Left hindlimb (tissue), 1 donor: ENCODE data around the gene CNIH2.
"Not testable (repeated sequence)": the region's sequence is repeated elsewhere in the genome, so short reads cannot be mapped to it uniquely, and the experiment has no call there.

Source experiments
- DNase-seq: peaks from one replicate; pipeline ENCODE4 v3.0.0-alpha.2; 2018

CNIH2 gene

GRCh38 chr11:66259956-66260355 lies 18.0 kb upstream of the CNIH2 start:
- no peak for DNase-seq

DNA sequence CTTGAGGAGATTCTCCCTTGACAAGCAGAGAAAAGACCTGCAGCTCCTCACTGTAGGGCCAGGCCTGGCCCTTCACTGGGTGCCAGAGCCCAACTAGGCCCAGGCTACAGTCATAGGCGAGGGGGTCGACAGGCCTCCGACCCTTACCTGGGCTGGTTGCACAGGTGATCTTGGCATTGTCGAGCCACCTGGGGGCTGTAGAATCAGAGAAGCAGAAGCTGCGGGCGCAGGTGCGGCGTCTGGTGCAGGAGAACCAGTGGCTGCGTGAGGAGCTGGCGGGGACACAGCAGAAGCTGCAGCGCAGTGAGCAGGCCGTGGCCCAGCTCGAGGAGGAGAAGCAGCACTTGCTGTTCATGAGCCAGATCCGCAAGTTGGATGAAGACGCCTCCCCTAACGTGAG lies 16.4 kb upstream of the CNIH2 start:
- DNase-seq: no peak

GRCh38 chr11:66262191-66262590 lies 15.8 kb upstream of the CNIH2 start:
- DNase-seq: no peak

- no peak for DNase-seq
Measured at GRCh38 chr11:66262696-66263095, 15.3 kb upstream of the CNIH2 start.

DNA sequence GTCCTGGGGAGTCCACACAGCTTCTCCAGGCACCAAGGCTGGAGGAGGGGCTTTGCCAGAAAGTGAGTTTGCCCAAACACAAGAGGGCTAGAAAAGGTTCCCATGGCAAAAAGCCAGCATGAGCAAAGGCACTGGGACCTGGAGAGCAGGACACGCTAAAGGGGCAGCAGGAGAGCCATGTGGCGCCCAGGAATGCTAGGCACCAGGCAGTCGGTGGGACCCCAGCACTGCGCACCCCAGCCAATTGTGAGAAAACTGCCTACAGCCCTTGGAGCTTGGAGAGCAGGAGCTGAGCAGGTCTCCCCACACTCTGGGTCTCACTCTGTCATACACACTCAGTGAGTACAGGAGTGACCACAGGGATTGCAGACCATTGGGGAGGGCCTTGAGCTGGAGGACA lies 14.7 kb upstream of the CNIH2 start:
- DNase-seq: no peak

DNA sequence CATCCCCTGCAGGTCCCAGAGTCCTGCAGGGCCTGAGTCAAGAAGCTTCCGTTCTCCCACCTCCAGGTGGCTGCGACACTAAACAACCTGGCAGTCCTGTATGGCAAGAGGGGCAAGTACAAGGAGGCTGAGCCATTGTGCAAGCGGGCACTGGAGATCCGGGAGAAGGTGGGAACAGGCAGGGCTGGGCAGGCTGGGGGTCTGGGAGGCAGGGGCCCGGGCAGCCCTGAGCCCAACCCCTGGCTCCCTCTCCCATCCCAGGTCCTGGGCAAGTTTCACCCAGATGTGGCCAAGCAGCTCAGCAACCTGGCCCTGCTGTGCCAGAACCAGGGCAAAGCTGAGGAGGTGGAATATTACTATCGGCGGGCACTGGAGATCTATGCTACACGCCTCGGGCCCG lies 14.2 kb upstream of the CNIH2 start:
- DNase-seq: no peak

DNA sequence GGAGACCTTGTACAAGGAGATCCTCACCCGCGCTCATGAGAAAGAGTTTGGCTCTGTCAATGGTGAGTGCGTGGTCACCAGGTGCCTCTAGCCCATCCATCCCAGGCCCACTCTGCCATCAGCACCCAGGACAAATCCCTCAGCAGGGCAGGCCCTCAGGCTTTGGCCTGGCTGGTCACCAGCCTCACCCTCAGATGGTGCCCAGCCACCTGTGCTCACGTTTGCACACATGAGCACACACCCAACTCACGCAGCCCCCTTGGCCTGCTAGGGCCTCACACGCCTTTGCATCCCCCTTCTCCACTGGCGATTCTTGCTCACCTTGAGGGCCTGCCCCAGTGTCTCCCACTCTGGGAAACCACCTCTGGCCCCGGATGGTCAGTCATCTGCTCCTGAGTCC lies 13.6 kb upstream of the CNIH2 start:
- DNase-seq: no peak

GRCh38 chr11:66264914-66265313 lies 13.1 kb upstream of the CNIH2 start:
- no peak for DNase-seq

- no peak for DNase-seq
Measured at GRCh38 chr11:66265531-66266377, 12.2 kb upstream of the CNIH2 start.

- no peak for DNase-seq
Measured at GRCh38 chr11:66266378-66267038, 11.5 kb upstream of the CNIH2 start.

DNA sequence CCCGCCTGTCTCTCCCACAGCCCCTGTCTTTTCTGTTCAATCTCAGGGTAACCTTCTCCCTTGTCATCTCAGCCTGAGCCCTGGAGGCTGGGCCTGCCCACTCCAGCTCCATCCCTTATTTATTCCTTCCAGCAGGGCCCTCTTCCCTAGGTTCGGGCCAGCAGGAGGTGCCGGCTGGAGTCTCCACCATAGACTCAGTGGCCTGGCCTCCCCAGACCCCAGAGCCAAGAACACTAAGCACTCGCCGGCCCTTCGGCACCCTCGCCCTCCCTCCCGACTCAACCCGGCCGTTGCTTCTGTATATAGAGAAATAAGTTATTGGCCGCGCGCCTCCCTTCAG lies 11.0 kb upstream of the CNIH2 start:
- DNase-seq: no peak

DNA sequence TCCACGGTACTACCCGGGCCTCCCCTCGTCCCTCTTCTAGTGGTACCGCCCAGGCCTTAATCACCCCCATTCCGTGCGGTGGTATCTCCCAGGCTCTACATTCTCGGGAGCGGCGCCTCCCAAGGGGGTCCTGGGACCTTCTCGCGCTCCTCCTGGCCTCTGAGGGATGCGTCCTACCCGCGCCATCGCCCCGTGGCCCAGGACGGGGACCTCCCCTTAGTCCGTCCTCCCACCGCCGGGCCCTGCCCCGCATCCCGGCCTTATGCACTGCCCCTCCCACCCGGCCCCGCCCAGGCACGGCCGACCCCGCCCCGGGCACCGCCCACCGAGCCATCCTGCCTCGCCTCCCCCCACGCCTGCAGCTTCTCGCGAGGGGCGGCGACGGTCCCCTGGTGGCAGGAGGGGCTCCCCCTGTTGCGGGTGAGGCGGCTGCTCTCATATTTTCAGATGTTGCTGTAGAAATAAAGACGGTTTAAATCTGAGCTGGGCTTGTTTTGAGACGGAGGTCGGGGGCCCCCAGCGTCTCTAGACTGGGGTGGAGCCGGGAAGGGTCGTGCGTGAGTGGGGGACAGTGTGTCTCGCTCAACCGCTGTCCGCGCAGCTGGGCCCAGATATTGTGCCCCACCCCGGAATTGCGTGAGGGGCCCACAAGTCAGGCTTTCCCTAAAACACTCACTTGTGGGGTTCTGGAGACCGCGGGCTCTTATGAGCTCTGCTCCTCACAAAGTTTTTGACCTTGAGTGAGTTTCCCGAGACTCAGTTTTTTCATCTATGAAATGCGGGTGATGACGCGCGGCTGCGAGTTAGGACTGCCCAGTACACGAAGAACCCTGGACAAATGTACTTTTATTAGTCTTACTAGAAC lies 10.4 kb upstream of the CNIH2 start:
- DNase-seq: peak; percentile 96

- DNase-seq: peak; percentile 100
Measured at GRCh38 chr11:66268244-66268951, 9.6 kb upstream of the CNIH2 start, which contains the start of gene RAB1B. Gene RAB1B (plus strand): TSS chr11:66268639. CDS start chr11:66268680, 41 bp downstream.

DNA sequence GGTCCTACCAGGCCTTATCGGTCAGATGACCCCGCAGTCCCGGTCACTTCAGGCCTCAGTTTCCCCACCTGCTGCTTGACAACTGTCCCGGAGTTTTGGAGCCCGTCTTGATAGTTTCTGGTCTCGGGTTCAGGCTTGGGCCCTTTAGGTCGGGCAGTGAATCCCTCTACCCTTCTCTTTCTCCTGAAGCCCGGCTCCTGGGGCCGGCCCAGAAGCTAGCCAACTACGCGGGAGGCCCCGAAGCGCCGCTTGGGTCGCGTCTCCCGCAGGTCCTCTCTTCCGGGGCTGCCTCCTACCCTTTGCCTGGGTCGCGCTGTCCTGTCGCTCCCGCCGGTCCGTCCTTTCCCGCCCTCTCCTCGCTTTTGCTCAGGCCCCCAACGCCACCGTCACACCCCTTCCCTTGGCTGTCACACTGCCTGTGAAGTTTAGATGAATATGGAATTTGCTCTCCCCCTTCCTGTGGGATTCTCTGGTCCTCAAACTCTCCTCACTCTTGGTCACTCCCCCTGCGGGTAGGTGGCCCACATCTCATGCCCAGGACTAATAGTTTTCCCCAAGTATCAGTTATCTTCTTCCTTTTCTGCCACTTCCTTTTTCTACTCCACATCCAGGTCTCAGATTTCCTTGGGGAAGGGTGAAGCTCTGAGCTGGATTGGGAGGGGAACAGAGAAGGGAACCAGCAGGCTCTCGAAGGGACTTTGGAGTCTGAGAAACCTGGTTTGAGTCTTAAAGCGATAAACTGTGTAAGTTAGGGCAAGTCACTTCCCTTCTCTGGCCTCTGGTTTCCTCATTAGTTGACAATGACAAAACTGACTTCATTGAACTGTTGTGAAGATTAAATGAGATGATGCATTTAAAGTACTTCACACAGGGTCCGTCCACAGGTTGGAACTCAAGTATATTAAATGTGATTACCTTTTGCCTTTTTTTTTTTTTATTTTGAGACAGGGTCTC lies 8.7 kb upstream of the CNIH2 start:
- DNase-seq: no peak

DNA sequence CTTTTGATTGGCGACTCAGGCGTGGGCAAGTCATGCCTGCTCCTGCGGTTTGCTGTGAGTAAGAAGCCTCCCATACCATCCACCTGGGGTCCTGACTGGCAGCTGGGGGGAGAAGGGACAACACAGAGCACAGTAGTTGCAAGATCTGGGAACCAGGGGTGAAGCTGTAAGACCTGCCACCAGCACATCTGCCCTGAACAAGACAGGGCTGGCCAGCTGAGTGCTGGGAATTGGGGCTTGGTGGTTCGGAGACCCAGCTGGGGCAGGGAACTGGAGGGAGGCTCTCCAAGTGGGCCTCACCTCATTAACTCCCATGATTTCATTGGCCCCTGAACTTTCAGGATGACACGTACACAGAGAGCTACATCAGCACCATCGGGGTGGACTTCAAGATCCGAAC lies 6.2 kb upstream of the CNIH2 start:
- DNase-seq: no peak

DNA sequence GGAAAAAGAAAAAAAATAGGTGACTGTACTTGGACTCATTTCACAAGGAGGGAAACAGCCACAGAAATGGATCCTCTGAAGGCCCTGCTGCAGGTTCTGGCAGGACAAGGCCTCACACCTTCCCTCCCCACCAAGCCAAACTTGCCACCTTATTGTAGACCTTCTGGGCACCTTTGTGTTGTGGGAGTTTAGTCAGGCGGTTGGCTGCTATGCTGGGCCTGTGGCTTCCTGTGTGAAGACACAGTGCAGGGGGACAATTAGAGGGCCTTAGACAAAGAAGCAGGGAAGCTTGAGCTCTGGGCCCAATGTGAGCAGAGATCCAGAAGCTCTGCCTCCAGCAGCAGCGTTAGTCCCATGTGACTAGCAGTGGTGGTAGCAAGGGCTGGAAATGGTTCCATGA lies 5.4 kb upstream of the CNIH2 start:
- DNase-seq: no peak

- DNase-seq: no peak
Measured at GRCh38 chr11:66274219-66274618, 3.8 kb upstream of the CNIH2 start.

GRCh38 chr11:66275396-66275795 lies 2.6 kb upstream of the CNIH2 start:
- DNase-seq: no peak

DNA sequence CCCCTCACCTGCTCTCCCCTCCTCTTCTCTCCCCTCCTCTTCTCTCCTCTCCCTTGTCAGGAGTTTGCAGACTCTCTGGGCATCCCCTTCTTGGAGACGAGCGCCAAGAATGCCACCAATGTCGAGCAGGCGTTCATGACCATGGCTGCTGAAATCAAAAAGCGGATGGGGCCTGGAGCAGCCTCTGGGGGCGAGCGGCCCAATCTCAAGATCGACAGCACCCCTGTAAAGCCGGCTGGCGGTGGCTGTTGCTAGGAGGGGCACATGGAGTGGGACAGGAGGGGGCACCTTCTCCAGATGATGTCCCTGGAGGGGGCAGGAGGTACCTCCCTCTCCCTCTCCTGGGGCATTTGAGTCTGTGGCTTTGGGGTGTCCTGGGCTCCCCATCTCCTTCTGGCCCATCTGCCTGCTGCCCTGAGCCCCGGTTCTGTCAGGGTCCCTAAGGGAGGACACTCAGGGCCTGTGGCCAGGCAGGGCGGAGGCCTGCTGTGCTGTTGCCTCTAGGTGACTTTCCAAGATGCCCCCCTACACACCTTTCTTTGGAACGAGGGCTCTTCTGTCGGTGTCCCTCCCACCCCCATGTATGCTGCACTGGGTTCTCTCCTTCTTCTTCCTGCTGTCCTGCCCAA lies 1.9 kb upstream of the CNIH2 start:
- DNase-seq: no peak

DNA sequence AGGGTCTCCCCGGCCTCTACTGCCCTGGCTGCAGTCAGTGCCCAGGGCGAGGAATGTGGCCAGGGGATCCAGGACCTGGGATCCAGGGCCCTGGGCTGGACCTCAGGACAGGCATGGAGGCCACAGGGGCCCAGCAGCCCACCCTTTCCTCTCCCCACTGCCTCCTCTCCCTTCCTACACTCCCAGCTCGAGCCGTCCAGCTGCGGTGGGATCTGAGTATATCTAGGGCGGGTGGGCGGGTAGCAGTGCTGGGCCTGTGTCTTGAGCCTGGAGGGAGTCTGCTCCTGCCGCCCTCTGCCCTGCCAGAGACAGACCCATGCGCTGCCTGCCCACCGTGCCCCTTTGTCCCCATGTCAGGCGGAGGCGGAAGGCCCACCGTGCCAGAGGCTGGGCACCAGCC lies 1.4 kb upstream of the CNIH2 start:
- not testable (repeated sequence) for DNase-seq

DNA sequence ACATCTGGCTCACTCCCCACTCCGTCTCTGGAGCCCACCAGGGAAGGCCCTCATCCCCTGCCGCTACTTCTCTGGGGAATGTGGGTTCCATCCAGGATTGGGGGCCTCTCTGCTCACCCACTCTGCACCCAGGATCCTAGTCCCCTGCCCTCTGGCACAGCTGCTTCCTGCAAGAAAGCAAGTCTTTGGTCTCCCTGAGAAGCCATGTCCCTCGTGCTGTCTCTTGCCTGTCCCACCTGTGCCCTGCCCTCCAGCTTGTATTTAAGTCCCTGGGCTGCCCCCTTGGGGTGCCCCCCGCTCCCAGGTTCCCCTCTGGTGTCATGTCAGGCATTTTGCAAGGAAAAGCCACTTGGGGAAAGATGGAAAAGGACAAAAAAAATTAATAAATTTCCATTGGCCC lies 911 bp upstream of the CNIH2 start:
- DNase-seq: not testable (repeated sequence)
